GM23338 (cell line): ENCODE data around the gene ST3GAL2. TPM values are rescaled to one million over a fixed set of nuclear protein-coding genes. Genes with fewer than 3 reads are reported as not detected.

Experiments
- ATAC-seq: fragments of 200-7000 bp; cut with Tn5 transposase; 3 replicates; pipeline ENCODE4 v1.9.1; 2020
- DNase-seq: peaks from one replicate; pipeline ENCODE4 v3.0.0-alpha.2; 2015; ENCODE audit warnings: low spot score
- H2AFZ ChIP-seq: fragments of 200-600 bp; sonication (generic); 2 replicates; pipeline ENCODE4 v1.8.0; 2016; ENCODE audit warnings: antibody characterized with exemption, mild to moderate bottlenecking, moderate library complexity
- H3F3A ChIP-seq: fragments of 200-600 bp; sonication (generic); replicated peaks from 2 replicates; pipeline ENCODE4 v1.8.0; 2017; ENCODE audit warnings: antibody characterized with exemption, mixed run types, low read depth
- H3K27ac ChIP-seq: fragments of 200-600 bp; sonication (generic); 2 replicates; pipeline ENCODE4 v1.6.1; 2016; ENCODE audit warnings: low read depth
- H3K27me3 ChIP-seq: fragments of 200-600 bp; sonication (generic); 2 replicates; pipeline ENCODE4 v1.8.0; 2016; ENCODE audit warnings: mild to moderate bottlenecking, mixed run types, moderate library complexity; ENCODE audit not compliant: insufficient read depth
- H3K36me3 ChIP-seq: fragments of 200-600 bp; sonication (generic); 2 replicates; pipeline ENCODE4 v1.8.0; 2016; ENCODE audit warnings: mild to moderate bottlenecking; ENCODE audit not compliant: insufficient read depth
- H3K4me1 ChIP-seq: fragments of 200-600 bp; sonication (generic); 2 replicates; pipeline ENCODE4 v1.8.0; 2016; ENCODE audit warnings: mild to moderate bottlenecking, moderate library complexity; ENCODE audit not compliant: insufficient read depth
- H3K4me2 ChIP-seq: fragments of 200-600 bp; sonication (generic); 2 replicates; pipeline ENCODE4 v1.7.1; 2017; ENCODE audit warnings: mixed run types
- H3K4me3 ChIP-seq: fragments of 200-600 bp; sonication (generic); 2 replicates; pipeline ENCODE4 v1.6.1; 2016; ENCODE audit warnings: mixed run types
- H3K79me2 ChIP-seq: fragments of 200-600 bp; sonication (generic); replicated peaks from 2 replicates; pipeline ENCODE4 v1.8.0; 2017; ENCODE audit warnings: mild to moderate bottlenecking; ENCODE audit not compliant: insufficient read depth
- H3K9me2 ChIP-seq: fragments of 200-600 bp; sonication (generic); 2 replicates; pipeline ENCODE4 v1.8.0; 2017; ENCODE audit not compliant: insufficient read depth
- H4K20me1 ChIP-seq: fragments of 200-600 bp; sonication (generic); replicated peaks from 2 replicates; pipeline ENCODE4 v1.8.0; 2017; ENCODE audit warnings: mild to moderate bottlenecking; ENCODE audit not compliant: insufficient read depth
- H3K27ac Mint-ChIP-seq: 2 replicates; pipeline ENCODE4 v1.8.0; 2020; ENCODE audit warnings: inconsistent platforms, mild to moderate bottlenecking, moderate library complexity, mixed read lengths
- H3K27me3 Mint-ChIP-seq: 3 replicates; pipeline ENCODE4 v1.8.0; 2022; ENCODE audit warnings: low read depth, mild to moderate bottlenecking, moderate library complexity, mixed read lengths, inconsistent platforms; ENCODE audit not compliant: insufficient read depth, poor library complexity
- H3K36me3 Mint-ChIP-seq: 3 replicates; pipeline ENCODE4 v1.8.0; 2021; ENCODE audit warnings: low read depth, mild to moderate bottlenecking, inconsistent platforms, moderate library complexity, mixed read lengths
- H3K4me1 Mint-ChIP-seq: 3 replicates; pipeline ENCODE4 v1.8.0; 2020; ENCODE audit warnings: mild to moderate bottlenecking, inconsistent platforms, mixed read lengths
- H3K4me3 Mint-ChIP-seq: 3 replicates; pipeline ENCODE4 v1.8.0; 2021; ENCODE audit warnings: moderate library complexity, mild to moderate bottlenecking, inconsistent platforms, mixed read lengths
- H3K9me3 Mint-ChIP-seq: 3 replicates; pipeline ENCODE4 v1.8.0; 2020; ENCODE audit warnings: moderate library complexity, mild to moderate bottlenecking, inconsistent platforms, mixed read lengths
- EZH2 ChIP-seq: fragments of 200-600 bp; sonication (generic); IDR thresholded peaks from one replicate; pipeline ENCODE4 v1.8.0; 2017; ENCODE audit warnings: antibody characterized with exemption, mild to moderate bottlenecking, low read depth; ENCODE audit not compliant: unreplicated experiment
- EZH2phosphoT487 ChIP-seq: fragments of 200-600 bp; sonication (generic); IDR thresholded peaks from one replicate; pipeline ENCODE4 v1.8.1; 2018; ENCODE audit warnings: antibody characterized with exemption; ENCODE audit not compliant: unreplicated experiment
- JUNB ChIP-seq: IDR thresholded peaks from one replicate; pipeline ENCODE4 v1.6.1; 2016; ENCODE audit warnings: antibody characterized with exemption; ENCODE audit not compliant: unreplicated experiment
- ZNF114 ChIP-seq: fragments of 250-450 bp; sonication (Bioruptor Pico); IDR thresholded peaks from 2 replicates; pipeline ENCODE4 v1.5.0; 2020; ENCODE audit warnings: mild to moderate bottlenecking, moderate library complexity
- polyA plus RNA-seq: library from polyadenylated mRNA; unstranded; fragments of >200 nt; fragmentation: Nextera tagmentation; extraction: Ambion mirVana; gene quantifications from 2 replicates; pipeline ENCODE4 v1.2.1, GENCODE V29; 2016
- total RNA-seq: library from RNA; depleted of rRNA; stranded (reverse); fragments of >200 nt; shearing (Covaris generic); gene quantifications from 2 replicates; pipeline ENCODE4 v1.2.3, GENCODE V29; 2014
- TF ChIP-seq, protein P1 (sequence below): fragments of 250-450 bp; sonication (Bioruptor Pico); IDR thresholded peaks from 2 replicates; pipeline ENCODE4 v1.5.0; 2020; ENCODE audit warnings: mild to moderate bottlenecking, moderate library complexity

The ST3GAL2 gene
- total and polyA plus RNA-seq, 2 experiments from 2014 or later = 12.3 to 39.8 TPM

DNA sequence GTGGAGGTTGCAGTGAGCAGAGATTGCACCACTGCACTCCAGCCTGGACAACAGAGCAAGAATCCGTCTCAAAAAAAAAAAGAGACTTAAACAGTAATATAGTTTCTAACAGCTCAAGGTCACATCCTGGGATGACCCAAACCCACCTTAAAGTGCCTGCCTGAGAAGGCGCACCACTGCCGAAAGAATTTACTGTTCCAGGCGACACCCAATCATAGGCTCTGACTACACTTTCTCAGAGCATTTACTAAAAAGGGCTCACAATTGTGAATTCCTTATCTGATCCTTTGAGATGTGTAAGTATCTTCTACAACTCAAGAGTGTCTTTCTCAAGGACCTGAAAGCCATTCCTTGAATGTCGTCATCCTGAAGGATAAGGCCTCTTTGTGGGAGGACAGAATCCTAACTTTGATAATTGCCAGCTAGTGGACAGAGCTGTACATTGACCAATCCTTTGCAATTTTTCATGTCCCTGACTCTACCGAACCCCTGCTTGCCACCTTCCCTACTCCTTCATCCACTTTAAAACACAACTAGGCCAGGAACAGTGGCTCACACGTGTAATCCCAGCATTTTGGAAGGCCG, 2.6 kb upstream of the ST3GAL2 start:
- Histone ChIP-seq H2AFZ (no peak overlapping the region), H3K27me3 (no peaks in the 10 kb centered on the region), H4K20me1 (peaks cover 3% of the 10 kb centered on the region; the same call in 1 of the 2 replicates), H3K36me3 (no peaks in the 10 kb centered on the region), H3K4me3 (no peak overlapping the region), H3K4me2 (no peak overlapping the region), H3F3A (peaks cover 17% of the 10 kb centered on the region), H3K27ac (no peak overlapping the region), H3K4me1 (peaks cover 27% of the 10 kb centered on the region), H3K9me2 (no peaks in the 10 kb centered on the region), H3K79me2 (peaks cover 17% of the 10 kb centered on the region)
- Mint-ChIP-seq H3K4me1 (peaks cover 26% of the 10 kb centered on the region), H3K36me3 (no peaks in the 10 kb centered on the region; the same call in 2 of the 3 replicates), H3K4me3 (no peak overlapping the region), H3K27me3 (peaks cover 19% of the 10 kb centered on the region), H3K27ac (no peak overlapping the region), H3K9me3 (no peaks in the 10 kb centered on the region)
- ATAC-seq = no peak
- DNase-seq = no peak
- TF ChIP-seq EZH2 (no peak), JUNB (no peak), ZNF114 (CRISPR knock-in tag) (no peak), EZH2phosphoT487 (no peak)
- TF ChIP-seq, protein P1, sequence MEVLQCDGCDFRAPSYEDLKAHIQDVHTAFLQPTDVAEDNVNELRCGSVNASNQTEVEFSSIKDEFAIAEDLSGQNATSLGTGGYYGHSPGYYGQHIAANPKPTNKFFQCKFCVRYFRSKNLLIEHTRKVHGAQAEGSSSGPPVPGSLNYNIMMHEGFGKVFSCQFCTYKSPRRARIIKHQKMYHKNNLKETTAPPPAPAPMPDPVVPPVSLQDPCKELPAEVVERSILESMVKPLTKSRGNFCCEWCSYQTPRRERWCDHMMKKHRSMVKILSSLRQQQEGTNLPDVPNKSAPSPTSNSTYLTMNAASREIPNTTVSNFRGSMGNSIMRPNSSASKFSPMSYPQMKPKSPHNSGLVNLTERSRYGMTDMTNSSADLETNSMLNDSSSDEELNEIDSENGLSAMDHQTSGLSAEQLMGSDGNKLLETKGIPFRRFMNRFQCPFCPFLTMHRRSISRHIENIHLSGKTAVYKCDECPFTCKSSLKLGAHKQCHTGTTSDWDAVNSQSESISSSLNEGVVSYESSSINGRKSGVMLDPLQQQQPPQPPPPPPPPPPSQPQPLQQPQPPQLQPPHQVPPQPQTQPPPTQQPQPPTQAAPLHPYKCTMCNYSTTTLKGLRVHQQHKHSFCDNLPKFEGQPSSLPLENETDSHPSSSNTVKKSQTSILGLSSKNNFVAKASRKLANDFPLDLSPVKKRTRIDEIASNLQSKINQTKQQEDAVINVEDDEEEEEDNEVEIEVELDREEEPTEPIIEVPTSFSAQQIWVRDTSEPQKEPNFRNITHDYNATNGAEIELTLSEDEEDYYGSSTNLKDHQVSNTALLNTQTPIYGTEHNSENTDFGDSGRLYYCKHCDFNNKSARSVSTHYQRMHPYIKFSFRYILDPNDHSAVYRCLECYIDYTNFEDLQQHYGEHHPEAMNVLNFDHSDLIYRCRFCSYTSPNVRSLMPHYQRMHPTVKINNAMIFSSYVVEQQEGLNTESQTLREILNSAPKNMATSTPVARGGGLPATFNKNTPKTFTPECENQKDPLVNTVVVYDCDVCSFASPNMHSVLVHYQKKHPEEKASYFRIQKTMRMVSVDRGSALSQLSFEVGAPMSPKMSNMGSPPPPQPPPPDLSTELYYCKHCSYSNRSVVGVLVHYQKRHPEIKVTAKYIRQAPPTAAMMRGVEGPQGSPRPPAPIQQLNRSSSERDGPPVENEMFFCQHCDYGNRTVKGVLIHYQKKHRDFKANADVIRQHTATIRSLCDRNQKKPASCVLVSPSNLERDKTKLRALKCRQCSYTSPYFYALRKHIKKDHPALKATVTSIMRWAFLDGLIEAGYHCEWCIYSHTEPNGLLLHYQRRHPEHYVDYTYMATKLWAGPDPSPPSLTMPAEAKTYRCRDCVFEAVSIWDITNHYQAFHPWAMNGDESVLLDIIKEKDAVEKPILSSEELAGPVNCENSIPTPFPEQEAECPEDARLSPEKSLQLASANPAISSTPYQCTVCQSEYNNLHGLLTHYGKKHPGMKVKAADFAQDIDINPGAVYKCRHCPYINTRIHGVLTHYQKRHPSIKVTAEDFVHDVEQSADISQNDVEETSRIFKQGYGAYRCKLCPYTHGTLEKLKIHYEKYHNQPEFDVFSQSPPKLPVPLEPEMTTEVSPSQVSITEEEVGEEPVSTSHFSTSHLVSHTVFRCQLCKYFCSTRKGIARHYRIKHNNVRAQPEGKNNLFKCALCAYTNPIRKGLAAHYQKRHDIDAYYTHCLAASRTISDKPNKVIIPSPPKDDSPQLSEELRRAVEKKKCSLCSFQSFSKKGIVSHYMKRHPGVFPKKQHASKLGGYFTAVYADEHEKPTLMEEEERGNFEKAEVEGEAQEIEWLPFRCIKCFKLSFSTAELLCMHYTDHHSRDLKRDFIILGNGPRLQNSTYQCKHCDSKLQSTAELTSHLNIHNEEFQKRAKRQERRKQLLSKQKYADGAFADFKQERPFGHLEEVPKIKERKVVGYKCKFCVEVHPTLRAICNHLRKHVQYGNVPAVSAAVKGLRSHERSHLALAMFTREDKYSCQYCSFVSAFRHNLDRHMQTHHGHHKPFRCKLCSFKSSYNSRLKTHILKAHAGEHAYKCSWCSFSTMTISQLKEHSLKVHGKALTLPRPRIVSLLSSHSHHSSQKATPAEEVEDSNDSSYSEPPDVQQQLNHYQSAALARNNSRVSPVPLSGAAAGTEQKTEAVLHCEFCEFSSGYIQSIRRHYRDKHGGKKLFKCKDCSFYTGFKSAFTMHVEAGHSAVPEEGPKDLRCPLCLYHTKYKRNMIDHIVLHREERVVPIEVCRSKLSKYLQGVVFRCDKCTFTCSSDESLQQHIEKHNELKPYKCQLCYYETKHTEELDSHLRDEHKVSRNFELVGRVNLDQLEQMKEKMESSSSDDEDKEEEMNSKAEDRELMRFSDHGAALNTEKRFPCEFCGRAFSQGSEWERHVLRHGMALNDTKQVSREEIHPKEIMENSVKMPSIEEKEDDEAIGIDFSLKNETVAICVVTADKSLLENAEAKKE (CRISPR knock-in tag) = no peak
